Liver (tissue), 9 donors: Measurements from ENCODE around the gene NDUFA11. TPM values are rescaled to one million over a fixed set of nuclear protein-coding genes. Genes with fewer than 3 reads are reported as not detected.

Source experiments
- DNase-seq: peaks from one replicate; pipeline ENCODE4 v3.0.0-alpha.2; 2017; ENCODE audit warnings: low spot score
- H3K27ac ChIP-seq, 2 donors: one replicate each; pipeline ENCODE4 v1.7.0; 2013; ENCODE audit warnings: inconsistent platforms in 2 of 2, low read length in 2 of 2, control low read depth in 1 of 2, low read depth in 1 of 2, mild to moderate bottlenecking in 1 of 2
- H3K27me3 ChIP-seq, 4 donors: one replicate each; pipeline versions ENCODE4 v1.6.1 to v1.7.0; 2013; ENCODE audit warnings: low read length in 3 of 4, inconsistent platforms in 1 of 4, mild to moderate bottlenecking in 1 of 4, moderate library complexity in 1 of 4; ENCODE audit not compliant: control insufficient read depth in 4 of 4, insufficient read depth in 4 of 4
- H3K36me3 ChIP-seq, 4 donors: one replicate each; pipeline versions ENCODE4 v1.6.1 to v1.7.0; 2013; ENCODE audit warnings: low read length in 3 of 4, mild to moderate bottlenecking in 3 of 4, low read depth in 1 of 4, moderate library complexity in 1 of 4; ENCODE audit not compliant: control insufficient read depth in 4 of 4, insufficient read depth in 3 of 4
- H3K4me1 ChIP-seq, 4 donors: one replicate each; pipeline versions ENCODE4 v1.6.1 to v1.7.0; 2013; ENCODE audit warnings: low read length in 3 of 4, mild to moderate bottlenecking in 3 of 4, moderate library complexity in 1 of 4; ENCODE audit not compliant: control insufficient read depth in 4 of 4, insufficient read depth in 4 of 4
- H3K4me3 ChIP-seq, 3 donors: one replicate each; pipeline versions ENCODE4 v1.6.1 to v1.7.0; 2013; ENCODE audit warnings: low read length in 3 of 3, control low read depth in 1 of 3, low read depth in 1 of 3, mild to moderate bottlenecking in 1 of 3
- H3K9ac ChIP-seq, 2 donors: one replicate each; pipeline ENCODE4 v1.7.0; 2013; ENCODE audit warnings: low read length in 2 of 2, mild to moderate bottlenecking in 2 of 2, moderate library complexity in 2 of 2, control low read depth in 1 of 2, low read depth in 1 of 2
- H3K9me3 ChIP-seq, 4 donors: one replicate each; pipeline versions ENCODE4 v1.6.1 to v1.7.0; 2013; ENCODE audit warnings: low read length in 3 of 4; ENCODE audit not compliant: control insufficient read depth in 4 of 4
- ATF3 ChIP-seq: IDR thresholded peaks from 2 replicates; pipeline ENCODE4 v1.6.1; 2016; ENCODE audit warnings: antibody characterized with exemption
- CTCF ChIP-seq: fragments of 150-350 bp; IDR thresholded peaks from 2 replicates; pipeline ENCODE4 v1.5.1; 2017; ENCODE audit warnings: improper control_type of control experiment, low read depth, low read length; ENCODE audit not compliant: missing input control
- EGR1 ChIP-seq, 2 donors: IDR thresholded peaks; 2 replicates each; pipeline ENCODE4 v1.6.1; 2016 to 2018; ENCODE audit warnings: antibody characterized with exemption in 2 of 2, low read depth in 2 of 2
- FOXA1 ChIP-seq: IDR thresholded peaks from 2 replicates; pipeline ENCODE4 v1.6.1; 2016; ENCODE audit warnings: antibody characterized with exemption
- FOXA2 ChIP-seq: IDR thresholded peaks from 2 replicates; pipeline ENCODE4 v1.6.1; 2016; ENCODE audit warnings: antibody characterized with exemption
- GABPA ChIP-seq, 2 donors: IDR thresholded peaks in 1 of 2; conservative IDR thresholded peaks in 1 of 2; 2 replicates each; pipeline ENCODE4 v1.6.1; 2016; ENCODE audit warnings: antibody characterized with exemption in 2 of 2, mild to moderate bottlenecking in 1 of 2, moderate library complexity in 1 of 2
- HNF4A ChIP-seq, 2 donors: conservative IDR thresholded peaks; 2 replicates each; pipeline ENCODE4 v1.6.1; 2016; ENCODE audit warnings: antibody characterized with exemption in 2 of 2, mild to moderate bottlenecking in 2 of 2
- HNF4G ChIP-seq: IDR thresholded peaks from 2 replicates; pipeline ENCODE4 v1.6.1; 2016; ENCODE audit warnings: antibody characterized with exemption
- JUND ChIP-seq, 2 donors: IDR thresholded peaks; 2 replicates each; pipeline ENCODE4 v1.6.1; 2016; ENCODE audit warnings: antibody characterized with exemption in 2 of 2
- MAX ChIP-seq: IDR thresholded peaks from 2 replicates; pipeline ENCODE4 v1.6.1; 2016; ENCODE audit warnings: antibody characterized with exemption
- NR2F2 ChIP-seq: IDR thresholded peaks from 2 replicates; pipeline ENCODE4 v1.6.1; 2016; ENCODE audit warnings: antibody characterized with exemption
- RAD21 ChIP-seq, 2 donors: IDR thresholded peaks; 2 replicates each; pipeline ENCODE4 v1.6.1; 2016; ENCODE audit warnings: antibody characterized with exemption in 2 of 2, mild to moderate bottlenecking in 2 of 2
- REST ChIP-seq: IDR thresholded peaks from 2 replicates; pipeline ENCODE4 v1.6.1; 2016; ENCODE audit warnings: antibody characterized with exemption, mild to moderate bottlenecking
- RXRA ChIP-seq, 2 donors: IDR thresholded peaks; 2 replicates each; pipeline ENCODE4 v1.6.1; 2017 to 2018; ENCODE audit warnings: antibody characterized with exemption in 2 of 2, mild to moderate bottlenecking in 1 of 2
- SP1 ChIP-seq: IDR thresholded peaks from 2 replicates; pipeline ENCODE4 v1.6.1; 2018; ENCODE audit warnings: antibody characterized with exemption, mild to moderate bottlenecking
- TAF1 ChIP-seq: conservative IDR thresholded peaks from 2 replicates; pipeline ENCODE4 v1.6.1; 2016; ENCODE audit warnings: antibody characterized with exemption, mild to moderate bottlenecking
- YY1 ChIP-seq: IDR thresholded peaks from 2 replicates; pipeline ENCODE4 v1.6.1; 2016; ENCODE audit warnings: antibody characterized with exemption, mild to moderate bottlenecking
- ZBTB33 ChIP-seq: IDR thresholded peaks from 2 replicates; pipeline ENCODE4 v1.6.1; 2016; ENCODE audit warnings: antibody characterized with exemption
- WGBS: extraction: QIAGEN DNeasy Blood & Tissue Kit; methylation state at CpG from one replicate; pipeline ENCODE4 v1.1.7; 2013; 5-methylcytosine and 5-hydroxymethylcytosine counted together
- polyA plus RNA-seq, 2 donors: library from polyadenylated mRNA; stranded (reverse) in 1 of 2; unstranded in 1 of 2; fragments of 200-250 nt in 1 of 2; fragments of >200 nt in 1 of 2; fragmentation: Nextera tagmentation in 1 of 2; extraction: Ambion mirVana in 1 of 2; gene quantifications; one replicate each; pipeline versions ENCODE4 v1.2.1 to v1.2.3, GENCODE V29; 2013 to 2015
- total RNA-seq, 2 donors: library from RNA; depleted of rRNA; stranded (reverse); fragments of >200 nt; gene quantifications; one replicate each; pipeline ENCODE4 v1.2.3, GENCODE V29; 2014
- donor health status: healthy.
- donor health status: healthy.
- donor health status: healthy.
- donor health status: healthy.
- donor health status: healthy.

The NDUFA11 gene
- total and polyA plus RNA-seq, 4 donors, result 127 to 394 (median 226) TPM

- Histone ChIP-seq H3K4me1 (no peaks in the 10 kb centered on the region), H3K9me3 (no peaks in the 10 kb centered on the region), H3K4me3 (no peak overlapping the region), H3K27me3 (no peaks in the 10 kb centered on the region), H3K36me3 (peaks cover 16 to 89% (median 59%) of the 10 kb centered on the region in 4 donors), H3K9ac (no peak overlapping the region), H3K27ac (no peak overlapping the region)
- WGBS, result 90% methylated on average over 14 of the region's 14 CpGs
- TF ChIP-seq GABPA (IDR thresholded peaks at IDR 0.05 in 1 of 2, conservative IDR thresholded peaks at IDR 0.05 in 1 of 2), result no peak
- peak; percentile 39 for TF ChIP-seq NR2F2
- TF ChIP-seq FOXA1, result no peak
- no peak for TF ChIP-seq ATF3
- TF ChIP-seq YY1, result no peak
- TF ChIP-seq JUND (IDR thresholded peaks at IDR 0.05), result no peak
- no peak for DNase-seq
Observed at GRCh38 chr19:5926641-5927440, 23.3 kb upstream of the NDUFA11 start.

- Histone ChIP-seq H3K27me3 (no peaks in the 10 kb centered on the region), H3K4me3 (no peak overlapping the region), H3K9me3 (no peaks in the 10 kb centered on the region), H3K9ac (no peak overlapping the region), H3K4me1 (no peaks in the 10 kb centered on the region), H3K36me3 (peaks cover 17 to 92% (median 57%) of the 10 kb centered on the region in 4 donors), H3K27ac (no peak overlapping the region)
- 88% methylated on average over 18 of the region's 18 CpGs for WGBS
- TF ChIP-seq ZBTB33, result no peak
- no peak for TF ChIP-seq MAX
- TF ChIP-seq EGR1 (IDR thresholded peaks at IDR 0.05; ENCODE audit: low read depth in 2 of 2), result no peak
- TF ChIP-seq SP1, result no peak
- no peak for TF ChIP-seq REST
- no peak for TF ChIP-seq TAF1
- no peak for TF ChIP-seq HNF4A (conservative IDR thresholded peaks at IDR 0.05)
- no peak for TF ChIP-seq GABPA (IDR thresholded peaks at IDR 0.05 in 1 of 2, conservative IDR thresholded peaks at IDR 0.05 in 1 of 2)
- no peak for TF ChIP-seq FOXA1
- TF ChIP-seq FOXA2, result no peak
- no peak for TF ChIP-seq RXRA (IDR thresholded peaks at IDR 0.05)
- TF ChIP-seq NR2F2, result no peak
- TF ChIP-seq YY1, result no peak
- no peak for TF ChIP-seq HNF4G
- no peak for TF ChIP-seq JUND (IDR thresholded peaks at IDR 0.05)
- TF ChIP-seq CTCF, result no peak
- TF ChIP-seq ATF3, result no peak
- TF ChIP-seq RAD21 (IDR thresholded peaks at IDR 0.05), result no peak
- DNase-seq, result no peak
Observed at GRCh38 chr19:5925830-5926427, 22.3 kb upstream of the NDUFA11 start.
